ENCODE measurements around the gene ULBP2.
"Not testable (repeated sequence)": the region's sequence is repeated elsewhere in the genome, so short reads cannot be mapped to it uniquely, and the experiment has no call there.

ULBP2 gene

DNA sequence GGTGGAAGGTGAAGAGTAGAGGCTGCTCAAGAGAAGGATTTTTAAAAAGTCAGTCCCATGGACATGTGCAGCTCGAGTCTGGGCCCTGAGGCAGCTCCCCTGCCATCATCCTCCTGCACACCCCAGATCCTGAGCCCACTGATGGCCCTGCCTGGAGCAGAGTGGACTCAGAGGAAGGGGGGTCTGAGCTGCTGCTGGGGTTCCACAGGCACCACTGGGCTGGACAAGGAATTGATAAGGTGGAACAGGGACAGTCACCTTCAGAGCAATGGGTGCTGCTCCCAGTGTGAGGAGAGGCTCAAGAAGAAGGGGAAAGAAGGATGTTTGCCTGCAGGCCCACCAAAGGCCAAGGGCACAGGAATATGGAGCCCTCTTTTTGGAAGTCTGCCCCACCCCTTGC lies 6.2 kb downstream of the ULBP2 start:
- no peak for DNase-seq
- Histone ChIP-seq H3K4me3 (no peak overlapping the region), H3K9me3 (no peaks in the 10 kb centered on the region), H3K36me3 (no peaks in the 10 kb centered on the region), H3K4me1 (no peaks in the 10 kb centered on the region), H3K27ac (no peak overlapping the region), H3K27me3 (peaks cover 0 to 49% of the 10 kb centered on the region in 2 donors)
- intact Hi-C loops (cut with DNase I; ENCODE audit: low total_unique reads), result no loop called here
- TF ChIP-seq, protein P1, sequence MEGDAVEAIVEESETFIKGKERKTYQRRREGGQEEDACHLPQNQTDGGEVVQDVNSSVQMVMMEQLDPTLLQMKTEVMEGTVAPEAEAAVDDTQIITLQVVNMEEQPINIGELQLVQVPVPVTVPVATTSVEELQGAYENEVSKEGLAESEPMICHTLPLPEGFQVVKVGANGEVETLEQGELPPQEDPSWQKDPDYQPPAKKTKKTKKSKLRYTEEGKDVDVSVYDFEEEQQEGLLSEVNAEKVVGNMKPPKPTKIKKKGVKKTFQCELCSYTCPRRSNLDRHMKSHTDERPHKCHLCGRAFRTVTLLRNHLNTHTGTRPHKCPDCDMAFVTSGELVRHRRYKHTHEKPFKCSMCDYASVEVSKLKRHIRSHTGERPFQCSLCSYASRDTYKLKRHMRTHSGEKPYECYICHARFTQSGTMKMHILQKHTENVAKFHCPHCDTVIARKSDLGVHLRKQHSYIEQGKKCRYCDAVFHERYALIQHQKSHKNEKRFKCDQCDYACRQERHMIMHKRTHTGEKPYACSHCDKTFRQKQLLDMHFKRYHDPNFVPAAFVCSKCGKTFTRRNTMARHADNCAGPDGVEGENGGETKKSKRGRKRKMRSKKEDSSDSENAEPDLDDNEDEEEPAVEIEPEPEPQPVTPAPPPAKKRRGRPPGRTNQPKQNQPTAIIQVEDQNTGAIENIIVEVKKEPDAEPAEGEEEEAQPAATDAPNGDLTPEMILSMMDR (IDR thresholded peaks at IDR 0.05), result no peak

DNA sequence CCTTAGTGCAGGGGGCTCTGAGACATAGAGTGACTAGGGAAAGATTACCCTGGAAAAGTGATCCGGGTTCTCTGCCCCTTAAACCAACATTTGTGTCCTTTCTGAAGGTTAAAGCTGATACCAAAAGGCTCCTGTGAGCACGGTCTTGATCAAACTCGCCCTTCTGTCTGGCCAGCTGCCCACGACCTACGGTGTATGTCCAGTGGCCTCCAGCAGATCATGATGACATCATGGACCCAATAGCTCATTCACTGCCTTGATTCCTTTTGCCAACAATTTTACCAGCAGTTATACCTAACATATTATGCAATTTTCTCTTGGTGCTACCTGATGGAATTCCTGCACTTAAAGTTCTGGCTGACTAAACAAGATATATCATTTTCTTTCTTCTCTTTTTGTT lies 6.8 kb downstream of the ULBP2 start:
- no peaks in the 10 kb centered on the region for H3K9me3 ChIP-seq
- DNase-seq, result no peak
- TF ChIP-seq, protein P1 (IDR thresholded peaks at IDR 0.05), result no peak
- H3K36me3 ChIP-seq, result no peaks in the 10 kb centered on the region
- no peak overlapping the region for H3K27ac ChIP-seq
- intact Hi-C loops (cut with DNase I; ENCODE audit: low total_unique reads), result no loop called here
- H3K4me3 ChIP-seq, result no peak overlapping the region
- peaks cover 0 to 52% of the 10 kb centered on the region in 2 donors for H3K27me3 ChIP-seq
- no peaks in the 10 kb centered on the region for H3K4me1 ChIP-seq

DNA sequence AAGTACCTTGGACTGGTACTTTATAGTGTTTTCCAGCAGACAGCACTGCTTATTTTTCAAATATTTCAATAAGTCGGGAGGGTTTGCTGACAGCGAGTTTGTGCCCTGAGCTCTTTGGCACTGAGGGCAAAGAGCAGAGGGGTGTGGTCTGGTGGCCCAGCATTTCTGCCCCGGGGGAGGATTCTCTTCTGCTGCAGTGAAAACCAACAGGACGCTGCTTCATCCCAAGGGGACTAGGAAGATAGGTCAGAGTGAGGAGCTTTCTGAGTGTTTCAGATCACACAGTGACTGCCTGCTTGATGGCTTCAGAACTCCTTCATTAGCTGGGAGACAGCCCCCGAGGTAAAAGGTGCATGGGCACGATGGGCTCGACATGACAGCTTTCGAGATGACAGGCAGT lies 8.6 kb downstream of the ULBP2 start:
- Histone ChIP-seq H3K27ac (no peak overlapping the region), H3K4me1 (peaks cover 0 to 7% (median 1%) of the 10 kb centered on the region in 4 donors), H3K9me3 (no peaks in the 10 kb centered on the region), H3K36me3 (no peaks in the 10 kb centered on the region), H3K27me3 (peaks cover 0 to 67% of the 10 kb centered on the region in 2 donors), H3K4me3 (no peak overlapping the region)
- DNase-seq, result no peak
- intact Hi-C loops (cut with DNase I; ENCODE audit: low total_unique reads), result no loop called here
- TF ChIP-seq, protein P1 (IDR thresholded peaks at IDR 0.05), result no peak

DNA sequence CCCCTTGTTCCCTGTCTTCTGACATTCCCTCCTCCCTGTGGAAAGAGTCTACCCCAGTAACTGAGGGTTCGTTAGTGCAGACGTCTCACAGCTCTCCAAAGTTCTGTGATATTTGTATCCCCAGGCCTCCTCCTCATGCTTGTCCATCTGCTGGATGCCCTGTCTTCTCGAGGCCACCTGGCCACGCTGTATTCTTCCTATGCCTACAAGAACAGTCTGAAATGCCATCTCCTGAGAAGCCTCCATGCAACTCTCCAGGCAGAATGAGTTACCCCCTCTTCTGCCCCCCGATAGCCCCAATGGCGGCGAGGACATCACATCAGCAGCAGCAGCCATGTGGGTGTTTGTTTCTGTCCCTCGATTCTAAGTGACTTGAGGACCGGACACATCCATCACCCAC lies 9.3 kb downstream of the ULBP2 start:
- H3K4me3 ChIP-seq, result no peak overlapping the region
- peaks cover 0 to 74% of the 10 kb centered on the region in 2 donors for H3K27me3 ChIP-seq
- no peaks in the 10 kb centered on the region for H3K9me3 ChIP-seq
- H3K27ac ChIP-seq, result no peak overlapping the region
- peaks cover 0 to 7% (median 1%) of the 10 kb centered on the region in 4 donors for H3K4me1 ChIP-seq
- H3K36me3 ChIP-seq, result no peaks in the 10 kb centered on the region
- TF ChIP-seq, protein P1 (IDR thresholded peaks at IDR 0.05), result no peak
- intact Hi-C loops (cut with DNase I; ENCODE audit: low total_unique reads), result no loop called here
- DNase-seq, result no peak

DNA sequence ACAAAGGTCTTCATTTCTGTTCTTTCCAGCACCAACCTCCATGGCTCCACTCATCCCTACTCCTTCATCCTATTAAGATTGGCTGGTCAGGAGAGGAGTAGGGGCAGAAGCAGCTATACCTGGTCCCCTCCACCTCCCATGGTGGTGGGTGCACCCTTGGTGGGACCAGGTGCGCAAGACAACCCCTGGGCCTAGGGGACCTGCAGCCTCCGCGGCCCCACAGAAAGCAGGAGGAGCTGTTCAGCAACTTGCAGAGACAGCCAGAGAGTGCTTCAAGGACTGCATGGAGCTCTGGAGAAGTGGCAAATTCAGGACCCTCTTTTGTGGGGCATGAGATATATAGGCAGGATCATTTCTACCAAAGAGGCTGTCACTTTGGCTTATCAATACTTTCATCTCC lies 9.8 kb downstream of the ULBP2 start:
- no peaks in the 10 kb centered on the region for H3K9me3 ChIP-seq
- peaks cover 0 to 7% (median 1%) of the 10 kb centered on the region in 4 donors for H3K4me1 ChIP-seq
- intact Hi-C loops (cut with DNase I; ENCODE audit: low total_unique reads), result no loop called here
- no peak for DNase-seq
- TF ChIP-seq, protein P1 (IDR thresholded peaks at IDR 0.05), result no peak
- no peak overlapping the region for H3K4me3 ChIP-seq
- peaks cover 0 to 78% of the 10 kb centered on the region in 2 donors for H3K27me3 ChIP-seq
- no peaks in the 10 kb centered on the region for H3K36me3 ChIP-seq
- no peak overlapping the region for H3K27ac ChIP-seq

DNA sequence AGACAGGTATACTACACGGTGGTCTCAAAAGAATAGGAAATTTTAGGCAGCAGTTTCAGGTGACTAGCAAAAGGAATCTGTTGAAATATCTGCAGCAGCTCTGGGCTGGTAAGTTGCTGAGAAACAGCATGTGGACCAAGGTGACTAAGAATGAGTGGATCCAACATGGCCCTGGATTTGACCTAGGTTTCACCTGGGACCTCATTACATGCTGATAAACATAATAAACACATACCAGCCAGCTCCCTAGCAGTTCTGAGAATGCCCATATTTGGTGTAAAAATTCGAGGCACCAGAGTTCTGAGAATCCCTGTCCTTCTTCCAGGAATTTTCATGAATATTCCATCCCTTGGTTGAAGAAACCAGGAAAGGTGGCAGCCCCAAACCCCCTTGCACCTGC lies 11.6 kb downstream of the ULBP2 start:
- H3K27ac ChIP-seq; intact Hi-C loops (cut with DNase I; ENCODE audit: low total_unique reads); H3K9me3 ChIP-seq; DNase-seq; H3K4me3 ChIP-seq; H3K4me1 ChIP-seq; H3K36me3 ChIP-seq: not testable (repeated sequence)
- peaks cover 0 to 85% of the 10 kb centered on the region in 2 donors for H3K27me3 ChIP-seq

DNA sequence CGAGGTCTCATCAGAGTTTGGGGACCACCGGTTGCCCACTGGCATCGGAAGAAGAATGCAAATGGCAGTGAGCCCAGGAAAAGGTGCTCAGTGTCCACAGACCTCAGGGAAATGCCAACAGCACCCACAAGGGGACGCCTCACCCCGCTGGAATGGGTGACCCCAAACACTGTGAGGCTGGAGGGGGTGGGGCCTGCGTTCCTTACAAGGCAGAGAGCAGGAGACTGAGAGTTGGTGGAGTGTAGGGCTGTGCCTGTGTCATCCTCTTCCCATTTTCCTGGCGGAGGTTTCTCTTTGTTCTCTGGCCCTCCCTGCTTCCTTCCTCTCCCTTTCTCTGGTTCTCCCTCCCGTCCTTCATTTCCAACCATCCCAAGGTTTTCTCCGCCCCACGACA lies 12.1 kb downstream of the ULBP2 start:
- peaks cover 0 to 84% of the 10 kb centered on the region in 2 donors for H3K27me3 ChIP-seq
- intact Hi-C loops (cut with DNase I; ENCODE audit: low total_unique reads), result not testable (repeated sequence)

DNA sequence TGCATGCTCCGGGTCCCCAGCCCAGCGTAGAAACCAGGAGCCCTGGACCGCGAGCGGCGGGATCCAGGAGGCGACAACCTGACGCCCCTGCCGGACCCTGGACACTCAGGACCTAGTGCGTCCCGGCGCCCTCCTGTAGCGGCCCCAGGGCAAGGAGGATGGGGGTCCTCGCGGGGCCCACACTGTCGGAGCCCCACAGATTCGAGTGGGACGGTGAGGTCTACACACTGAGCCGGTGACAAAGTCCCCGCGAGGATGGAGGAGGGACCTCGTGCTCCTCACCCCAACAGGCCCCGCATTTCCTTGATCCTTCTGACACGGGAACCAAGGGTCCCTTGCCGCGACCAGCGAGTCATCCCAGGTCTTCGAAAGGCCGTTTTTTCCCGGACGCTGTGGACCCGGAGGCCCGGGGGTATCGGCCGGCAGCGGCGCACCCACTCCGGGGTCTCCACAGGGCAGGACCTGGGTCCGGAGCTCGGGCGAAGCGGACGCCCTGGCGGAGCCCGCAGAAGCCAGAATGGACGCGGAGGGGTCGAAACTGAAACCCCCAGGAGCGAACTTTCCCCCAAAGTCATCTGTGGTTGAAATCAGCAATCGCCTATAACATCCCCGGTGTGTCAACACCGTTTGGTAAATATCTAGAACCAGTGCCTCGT lies 12.6 kb downstream of the ULBP2 start:
- H3K36me3 ChIP-seq; H3K9me3 ChIP-seq; DNase-seq; intact Hi-C loops (cut with DNase I; ENCODE audit: low total_unique reads); H3K27ac ChIP-seq; H3K4me1 ChIP-seq; H3K4me3 ChIP-seq: not testable (repeated sequence)
- H3K27me3 ChIP-seq, result peaks cover 0 to 83% of the 10 kb centered on the region in 2 donors

More for the DNA sequence above, 12.1 kb downstream of the ULBP2 start:
- H3K4me3 ChIP-seq, H3K4me1 ChIP-seq, H3K9me3 ChIP-seq, H3K27ac ChIP-seq, DNase-seq, H3K36me3 ChIP-seq: not testable (repeated sequence)

DNA sequence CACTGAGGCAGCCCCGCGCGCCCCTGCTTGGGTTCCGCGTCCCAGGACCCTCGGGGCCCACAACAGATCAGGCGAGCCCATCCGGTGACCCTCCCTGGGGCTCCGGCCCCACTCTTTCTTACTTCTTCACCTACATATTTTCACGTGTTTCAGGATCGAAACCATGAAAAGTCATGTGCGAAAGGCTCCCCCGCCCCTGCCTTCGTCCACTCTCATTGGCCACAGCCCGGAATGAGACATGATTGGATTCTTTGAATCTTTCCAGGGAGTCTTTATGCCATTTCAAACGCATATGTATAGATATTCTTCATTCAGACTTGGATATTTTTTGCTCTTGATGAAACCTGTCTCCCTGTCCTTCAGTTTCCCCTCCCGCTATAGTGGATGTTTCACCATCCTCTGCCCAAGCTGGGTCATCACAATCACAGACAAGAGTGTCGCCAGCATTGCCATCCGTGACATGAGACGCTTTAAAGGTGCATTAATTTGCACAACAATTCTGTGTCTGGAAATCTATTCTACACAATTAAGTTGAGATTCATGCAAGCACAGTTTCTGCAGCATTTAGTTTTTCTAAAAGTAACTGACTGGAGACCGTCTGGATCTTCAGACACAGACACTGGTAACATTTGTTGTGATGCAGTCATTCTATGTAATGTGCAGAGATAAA lies 13.3 kb downstream of the ULBP2 start:
- H3K4me1 ChIP-seq; intact Hi-C loops (cut with DNase I; ENCODE audit: low total_unique reads); DNase-seq; H3K4me3 ChIP-seq; H3K9me3 ChIP-seq; H3K36me3 ChIP-seq; H3K27ac ChIP-seq: not testable (repeated sequence)
- peaks cover 0 to 80% of the 10 kb centered on the region in 2 donors for H3K27me3 ChIP-seq
